NAMALWA (cell line): ENCODE measurements around the gene HOXA3.

Source experiments
- DNase-seq: peaks from one replicate; pipeline ENCODE4 v3.0.0-alpha.2; 2015; ENCODE audit warnings: low spot score

The HOXA3 gene

DNA sequence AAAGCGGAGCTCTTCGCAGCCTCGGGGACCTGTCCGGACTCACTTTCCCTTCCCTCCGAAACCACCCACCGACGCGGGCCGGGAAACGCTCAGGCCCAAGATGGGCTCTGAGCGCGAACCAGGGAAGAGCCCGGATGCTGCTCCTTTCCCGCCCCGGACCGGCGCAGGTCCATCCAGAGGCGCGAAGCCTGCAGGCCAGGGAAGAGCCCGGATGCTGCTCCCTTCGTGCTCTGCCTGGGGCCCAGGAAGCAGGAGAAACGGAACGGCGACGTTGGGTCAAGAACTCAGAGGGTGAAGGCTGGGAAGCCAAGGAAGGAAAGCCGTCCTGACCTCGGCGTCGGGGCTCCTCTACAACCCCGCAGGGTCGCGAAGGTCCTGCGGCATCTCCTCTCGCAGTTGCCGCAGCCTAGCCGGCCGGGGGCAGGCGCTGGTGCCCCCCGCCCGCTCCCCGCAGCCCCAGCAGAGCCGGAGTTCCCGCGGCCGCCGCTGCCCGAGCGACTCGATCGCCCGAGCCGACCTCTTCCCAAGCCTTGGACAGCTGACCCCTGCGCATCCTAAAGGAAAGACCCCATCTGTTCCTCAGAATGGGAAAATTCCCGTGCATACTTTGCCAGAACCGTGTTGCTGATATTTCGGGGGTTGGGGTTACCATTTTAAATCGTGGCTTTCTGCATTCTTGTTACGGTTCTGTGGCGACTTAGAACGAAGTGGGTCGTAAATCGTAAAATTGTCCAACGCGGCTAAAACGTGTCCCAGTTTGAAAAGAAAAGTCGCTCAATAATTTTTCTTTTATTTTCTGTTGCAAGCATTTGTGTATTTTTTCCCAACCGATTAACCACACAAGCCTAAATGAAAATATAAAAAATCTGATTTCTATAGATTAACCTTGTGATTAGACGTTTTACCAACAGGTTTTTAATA is 64.1 kb downstream of the HOXA3 start:
- no peak for DNase-seq

DNA sequence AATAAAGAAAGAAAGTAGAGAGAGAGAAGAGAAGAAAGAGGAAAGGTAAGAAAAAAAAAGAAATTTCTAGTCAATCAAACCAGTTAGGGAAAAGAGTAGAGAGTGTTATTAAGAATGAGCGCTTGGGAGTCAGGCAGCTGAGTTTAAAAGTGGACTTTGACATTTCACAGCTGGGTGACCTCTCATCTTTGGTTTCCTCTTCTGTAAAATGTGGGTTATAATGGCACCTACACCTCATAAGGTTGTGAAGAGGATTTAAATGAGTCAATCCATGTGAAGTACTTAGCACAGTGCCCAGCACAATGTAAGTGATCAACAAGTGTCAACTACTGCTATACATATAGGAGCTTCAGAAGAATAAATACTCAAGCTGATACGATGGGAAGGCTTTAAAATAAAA is 68.7 kb downstream of the HOXA3 start:
- no peak for DNase-seq

DNA sequence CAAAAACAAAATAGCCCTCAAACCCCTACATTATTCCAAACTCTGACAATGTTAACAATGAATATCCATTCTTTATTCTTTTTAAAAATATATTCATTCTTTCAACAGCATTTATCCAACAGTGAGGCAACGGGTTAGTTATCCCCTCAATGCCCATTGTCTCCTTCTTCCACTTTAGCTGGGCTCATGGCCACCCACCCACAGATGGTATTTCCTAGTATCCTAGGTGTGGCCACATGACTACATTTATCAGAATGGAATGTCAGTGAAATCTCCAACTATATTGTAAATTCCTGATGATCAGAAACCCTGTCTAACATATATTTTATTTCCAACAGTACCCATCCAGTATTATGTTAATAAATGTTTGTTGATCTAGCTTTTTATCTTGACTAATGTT is 70.2 kb downstream of the HOXA3 start:
- no peak for DNase-seq

DNA sequence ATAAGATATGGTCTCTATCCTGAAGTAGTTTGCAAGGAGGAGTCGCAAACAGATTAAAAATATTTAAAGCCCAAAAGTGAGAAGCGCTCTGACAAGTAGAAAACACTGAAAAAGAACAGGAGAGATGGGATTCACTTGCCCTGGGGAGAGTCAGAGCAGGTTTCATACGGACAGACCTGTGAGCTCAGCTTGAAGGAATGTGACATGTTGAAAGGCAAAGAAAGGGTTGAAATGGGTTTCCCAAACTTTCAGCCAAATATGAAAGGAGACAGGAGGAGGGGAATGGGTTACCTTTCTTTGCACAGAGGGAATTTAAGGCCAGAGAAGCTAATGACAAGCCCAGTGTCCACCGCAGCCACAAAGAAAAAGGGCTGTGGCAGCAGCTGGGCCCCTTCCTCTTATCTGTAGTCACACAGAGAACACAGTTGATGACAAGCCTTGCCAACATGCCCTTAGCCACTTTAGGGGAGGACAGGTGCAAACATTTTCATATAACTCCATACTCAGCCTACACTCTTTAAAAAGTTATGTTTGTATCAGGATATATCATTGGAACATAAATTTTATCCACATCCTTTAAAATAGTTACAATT is 71.4 kb downstream of the HOXA3 start:
- no peak for DNase-seq

DNA sequence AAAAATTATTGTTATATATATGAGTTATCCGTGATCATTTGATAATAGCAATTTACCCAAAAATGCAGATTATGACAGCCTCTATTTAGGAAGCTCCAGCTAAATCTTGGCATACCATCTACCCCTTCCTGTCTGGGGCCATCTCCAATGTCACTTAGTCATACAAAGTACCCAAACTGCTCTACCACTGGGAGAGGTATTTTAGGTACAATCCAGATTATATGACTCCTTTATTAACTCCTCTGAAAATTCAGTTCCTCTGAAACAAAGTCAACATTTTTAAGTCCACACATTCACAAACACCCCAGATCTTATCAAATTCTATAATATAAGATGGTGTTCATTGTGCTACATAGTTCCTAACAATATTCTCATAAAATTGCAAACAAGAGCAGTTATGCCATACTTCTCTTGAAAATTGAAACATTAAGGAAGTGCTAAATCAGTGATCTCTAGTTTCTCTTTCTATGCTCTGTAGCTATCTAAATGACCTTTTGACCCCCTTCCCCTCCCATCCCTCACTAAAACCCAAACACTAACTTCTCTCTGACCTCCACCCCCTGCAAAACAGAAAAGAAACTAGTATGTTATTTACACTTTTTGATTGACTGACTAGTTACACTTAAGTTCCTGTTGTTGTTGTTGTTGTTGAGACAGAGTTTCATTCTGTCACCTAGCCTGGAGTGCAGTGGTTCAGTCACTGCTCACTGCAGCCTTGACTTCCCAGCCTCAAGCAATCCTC is 73.0 kb downstream of the HOXA3 start:
- DNase-seq, result no peak

- no peak for DNase-seq
Measured at GRCh38 chr7:27078616-27079233, 73.7 kb downstream of the HOXA3 start.

DNA sequence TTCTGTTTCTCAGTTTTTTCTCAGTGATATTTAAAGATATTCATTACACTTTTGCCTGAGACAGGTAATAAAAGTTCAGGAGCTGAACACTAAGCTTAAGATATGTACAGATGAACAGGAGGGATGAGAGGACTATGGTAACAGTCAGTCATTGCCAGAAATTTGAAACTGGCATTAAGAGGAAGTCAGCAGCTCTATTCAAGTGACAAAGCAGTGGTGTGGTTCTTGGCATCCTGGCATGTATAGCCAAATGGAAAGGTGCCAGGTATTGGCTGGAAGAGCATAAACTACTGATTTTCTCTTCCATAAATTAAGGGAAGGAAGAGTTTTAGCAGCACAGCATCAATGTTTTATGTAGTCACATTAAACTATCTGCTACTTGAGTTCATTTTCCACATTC is 79.3 kb downstream of the HOXA3 start:
- no peak for DNase-seq

DNA sequence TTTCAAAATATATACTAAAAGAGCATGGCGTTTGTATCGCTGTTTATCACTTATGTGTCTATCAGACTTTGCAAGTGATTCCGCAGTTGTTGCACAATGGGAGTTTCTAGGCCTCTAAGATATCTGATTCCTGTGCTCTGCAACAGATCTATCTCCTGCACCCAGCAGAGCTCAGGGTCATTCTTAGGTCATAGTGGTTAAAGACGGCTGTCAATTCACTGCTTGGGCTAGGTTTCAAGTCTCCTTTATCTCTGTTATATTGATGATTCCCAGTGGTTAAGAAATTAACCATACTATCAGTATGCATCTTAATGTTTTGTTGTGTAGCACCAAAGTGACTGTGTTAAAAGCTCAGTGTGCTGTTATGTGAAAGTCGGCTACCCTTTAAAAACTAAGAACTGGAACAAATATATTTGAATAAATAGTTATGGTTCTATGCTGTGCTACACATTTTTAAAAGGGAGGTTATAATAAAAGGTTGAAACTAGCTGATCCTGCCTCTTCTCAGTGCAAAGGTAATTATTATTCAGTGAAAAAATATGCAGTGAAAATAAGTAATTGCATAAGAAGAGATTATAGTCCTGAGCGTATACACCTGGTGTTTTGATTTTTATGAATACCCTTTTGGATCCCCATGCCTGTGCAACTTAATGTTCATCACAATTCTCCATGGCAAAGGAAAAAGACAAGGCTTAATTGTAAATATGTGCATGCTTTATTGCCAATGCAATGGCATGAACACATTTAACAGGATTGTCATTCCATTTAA is 80.6 kb downstream of the HOXA3 start:
- no peak for DNase-seq

- DNase-seq, result no peak
Measured at GRCh38 chr7:27068259-27068658, 84.1 kb downstream of the HOXA3 start.

GRCh38 chr7:27066148-27066547 is 86.2 kb downstream of the HOXA3 start:
- no peak for DNase-seq

GRCh38 chr7:27065709-27066108 is 86.7 kb downstream of the HOXA3 start:
- no peak for DNase-seq

DNA sequence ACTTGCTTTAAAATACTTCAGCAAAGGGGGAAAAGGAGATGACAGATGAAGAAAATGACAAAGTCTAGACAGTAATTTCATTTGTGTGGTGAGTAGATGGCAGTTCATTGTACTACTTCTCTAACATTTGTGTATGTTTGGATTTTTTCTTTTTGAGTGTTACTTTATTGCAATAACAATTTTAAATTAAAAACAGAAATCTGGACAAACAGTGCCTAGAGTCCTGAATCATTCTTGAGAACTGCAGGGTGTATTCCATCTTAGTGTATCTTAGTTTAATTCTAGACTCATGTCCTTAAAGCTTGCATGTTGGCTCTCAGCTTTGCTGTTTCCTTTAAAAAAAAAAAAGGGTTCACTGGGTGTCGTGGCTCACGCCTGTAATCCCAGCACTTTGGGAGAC is 87.7 kb downstream of the HOXA3 start:
- no peak for DNase-seq

GRCh38 chr7:27064159-27064558 is 88.2 kb downstream of the HOXA3 start:
- DNase-seq, result peak; percentile 34

DNA sequence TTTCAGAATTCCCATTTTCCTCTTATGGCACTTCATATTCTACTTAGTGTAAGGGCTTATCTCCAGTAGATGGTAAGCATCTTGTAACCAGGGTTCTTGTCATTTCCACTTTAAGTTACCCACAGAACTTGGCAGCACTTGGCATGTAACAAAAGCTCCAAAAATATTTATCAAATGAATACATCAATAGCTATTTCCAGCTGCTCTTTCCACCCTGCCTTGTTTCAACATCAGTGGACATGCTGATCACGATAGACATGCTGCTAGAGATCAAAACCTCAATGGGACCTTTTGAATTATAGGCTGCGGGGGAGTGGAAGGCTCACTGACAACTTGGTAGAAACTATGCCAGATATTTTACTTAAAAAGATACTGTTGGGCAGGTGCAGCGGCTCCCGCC is 89.4 kb downstream of the HOXA3 start:
- no peak for DNase-seq
